ENCODE data around the gene PHLDB3. TPM values are rescaled to one million over a fixed set of nuclear protein-coding genes. Genes with fewer than 3 reads are reported as not detected.

Gene PHLDB3
- total and polyA plus RNA-seq, 2 of the 13 experiments (the other 11 are each of a cell fraction or from before 2014, with no cell fraction given): 11.3 to 14.5 TPM

DNA sequence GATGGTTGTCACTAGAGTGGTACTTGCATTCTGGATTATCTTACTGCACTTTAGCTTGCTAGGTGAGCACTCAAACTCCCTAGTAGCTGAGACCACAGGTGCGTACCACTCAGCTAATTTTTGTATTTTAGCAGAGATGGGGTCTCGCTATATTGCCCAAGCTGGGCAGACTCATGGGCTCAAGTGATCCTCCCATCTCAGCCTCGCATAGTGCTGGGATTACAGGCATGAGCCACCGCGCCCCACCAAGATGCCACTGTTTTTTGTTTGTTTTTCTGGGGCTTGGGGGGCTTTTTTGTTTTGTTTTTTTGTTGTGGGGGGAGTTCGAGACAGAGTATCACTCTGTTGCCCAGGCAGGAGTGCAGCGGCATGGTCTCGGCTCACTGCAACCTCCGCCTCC, 56.9 kb downstream of the PHLDB3 start:
- WGBS (ENCODE audit: low lambda C conversion rate): 73% methylated on average over 9 of the region's 9 CpGs
- POLR2A ChIA-PET: interaction anchor here (1.1 to 2.9 kb wide), 2 partner anchors 57 to 72 kb away, joined by 9 to 19 read pairs; partner anchors contain the start of gene PHLDB3

DNA sequence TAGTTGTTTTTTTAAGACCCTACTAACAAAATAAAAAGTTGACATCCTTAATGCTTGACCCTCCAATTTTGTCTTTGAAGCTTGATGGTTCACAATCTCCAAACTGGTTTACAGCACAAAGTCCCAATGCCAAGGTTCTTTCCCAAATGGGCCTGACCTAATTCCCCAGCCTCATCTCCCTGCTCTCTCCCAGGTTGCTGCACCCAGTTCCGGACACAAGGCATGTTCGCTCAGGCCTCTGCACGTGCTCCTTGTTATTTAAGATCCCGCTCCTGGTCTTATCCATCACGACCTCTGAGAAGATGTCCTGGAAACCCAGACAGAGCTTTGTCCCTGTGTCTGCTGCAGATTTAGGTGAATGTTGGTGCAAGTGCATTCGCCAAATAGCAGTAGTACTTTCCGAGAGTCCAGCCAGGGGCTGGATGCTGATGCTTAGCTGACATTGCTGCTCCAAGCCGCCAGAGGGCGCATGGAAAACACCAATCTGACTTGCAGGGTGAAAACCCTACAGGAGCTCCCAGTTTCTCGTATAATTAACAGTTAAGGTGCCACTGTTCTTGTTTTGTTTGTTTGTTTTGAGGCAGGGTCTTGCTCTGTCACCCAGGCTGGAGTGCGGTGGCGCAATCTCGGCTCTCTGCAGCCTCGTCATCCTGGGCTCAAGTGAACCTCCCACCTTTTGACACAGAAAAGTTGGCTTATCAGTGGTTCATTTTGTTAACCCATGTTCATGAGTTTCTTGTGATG, 57.6 kb downstream of the PHLDB3 start:
- no peak overlapping the region for H3K9ac ChIP-seq (ENCODE audit: insufficient read depth, low read depth, low read length)
- H4K20me1 ChIP-seq (ENCODE audit: insufficient read depth, low read length): no peaks in the 10 kb centered on the region
- no peak overlapping the region for H3K27ac ChIP-seq (ENCODE audit: extremely low read length, insufficient read depth, low read length)
- ATAC-seq: peak; percentile 89
- FAIRE-seq: peak; percentile 92
- ChIA-PET POLR2A (interaction anchor here (1.1 to 2.9 kb wide), 2 partner anchors 57 to 73 kb away, joined by 9 to 19 read pairs; partner anchors contain the start of gene PHLDB3), CTCF (ENCODE audit: low intra/inter-chr PET ratio, low total read pairs) (interaction anchor here (0.6 to 6.0 kb wide), 5 partner anchors 14 to 108 kb away, joined by 3 to 109 read pairs (median 7); partner anchors contain the start of gene PHLDB3)
- H3K9me3 ChIP-seq (ENCODE audit: low read length): no peaks in the 10 kb centered on the region
- 13% methylated on average over 13 of the region's 14 CpGs for WGBS (ENCODE audit: low lambda C conversion rate)
- H3K4me3 ChIP-seq (replicated peaks in 1 of 3; ENCODE audit: insufficient read depth in 1 of 3, low read depth in 2 of 3, low read length in 3 of 3): no peak overlapping the region
- DNase-seq (ENCODE audit: low spot score): peak; percentile 65
- no peaks in the 10 kb centered on the region for H3K79me2 ChIP-seq (ENCODE audit: insufficient read depth, low read length)
- H3K4me1 ChIP-seq (ENCODE audit: insufficient read depth, low read length): peaks cover 9% of the 10 kb centered on the region; the same call in 1 of the 2 replicates
- no peak overlapping the region for H2AFZ ChIP-seq (ENCODE audit: low read length)
- in situ Hi-C loops (cut with HindIII; ENCODE audit: extremely low pct_ligation_motif_present, low pct_unique_long_range_greater_than_20kb): loop anchor here (5.0 kb wide), 1 partner anchor 75 kb away; no protein-coding TSS in a partner anchor
- intact Hi-C loops (cut with micrococcal nuclease; ENCODE audit: unreplicated experiment): loop anchor here (1.0 kb wide), 2 partner anchors 57 to 72 kb away; partner anchors contain the start of gene PHLDB3
- H3K36me3 ChIP-seq (replicated peaks in 1 of 2; ENCODE audit: control insufficient read depth in 1 of 2, insufficient read depth in 2 of 2, low read length in 2 of 2): no peaks in the 10 kb centered on the region
- H3K27me3 ChIP-seq (ENCODE audit: control insufficient read depth in 1 of 2, insufficient read depth in 2 of 2, low read length in 2 of 2): 0 out of 5 replicates have a peak, but pooled peaks cover 0 to 1% of the 10 kb centered on the region in 2 experiments
- H3K4me2 ChIP-seq (ENCODE audit: low read depth, low read length): peak overlapping the region; percentile 60
- no TSS peak for BruUV-seq (replicated peaks)
- no peak for TF ChIP-seq EEA1 (CRISPR knock-in tag; IDR thresholded peaks at IDR 0.05; ENCODE audit: borderline replicate concordance)
- peak; percentile 26; the same call in 1 of the 2 replicates for TF ChIP-seq FOXK1 (CRISPR knock-in tag; IDR thresholded peaks at IDR 0.05; ENCODE audit: borderline replicate concordance, low read depth)
- TF ChIP-seq, protein P1, sequence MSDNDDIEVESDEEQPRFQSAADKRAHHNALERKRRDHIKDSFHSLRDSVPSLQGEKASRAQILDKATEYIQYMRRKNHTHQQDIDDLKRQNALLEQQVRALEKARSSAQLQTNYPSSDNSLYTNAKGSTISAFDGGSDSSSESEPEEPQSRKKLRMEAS (IDR thresholded peaks at IDR 0.05): no peak
- TF ChIP-seq SPEN (CRISPR knock-in tag; IDR thresholded peaks at IDR 0.05; ENCODE audit: low read depth): peak; percentile 43; the same call in 1 of the 2 replicates
- TF ChIP-seq MEF2D (CRISPR knock-in tag; IDR thresholded peaks at IDR 0.05): no peak
- TF ChIP-seq, protein P2, sequence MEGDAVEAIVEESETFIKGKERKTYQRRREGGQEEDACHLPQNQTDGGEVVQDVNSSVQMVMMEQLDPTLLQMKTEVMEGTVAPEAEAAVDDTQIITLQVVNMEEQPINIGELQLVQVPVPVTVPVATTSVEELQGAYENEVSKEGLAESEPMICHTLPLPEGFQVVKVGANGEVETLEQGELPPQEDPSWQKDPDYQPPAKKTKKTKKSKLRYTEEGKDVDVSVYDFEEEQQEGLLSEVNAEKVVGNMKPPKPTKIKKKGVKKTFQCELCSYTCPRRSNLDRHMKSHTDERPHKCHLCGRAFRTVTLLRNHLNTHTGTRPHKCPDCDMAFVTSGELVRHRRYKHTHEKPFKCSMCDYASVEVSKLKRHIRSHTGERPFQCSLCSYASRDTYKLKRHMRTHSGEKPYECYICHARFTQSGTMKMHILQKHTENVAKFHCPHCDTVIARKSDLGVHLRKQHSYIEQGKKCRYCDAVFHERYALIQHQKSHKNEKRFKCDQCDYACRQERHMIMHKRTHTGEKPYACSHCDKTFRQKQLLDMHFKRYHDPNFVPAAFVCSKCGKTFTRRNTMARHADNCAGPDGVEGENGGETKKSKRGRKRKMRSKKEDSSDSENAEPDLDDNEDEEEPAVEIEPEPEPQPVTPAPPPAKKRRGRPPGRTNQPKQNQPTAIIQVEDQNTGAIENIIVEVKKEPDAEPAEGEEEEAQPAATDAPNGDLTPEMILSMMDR (CRISPR knock-in tag; IDR thresholded peaks at IDR 0.05): peak; percentile 95
- TF ChIP-seq RAD21 (CRISPR knock-in tag; IDR thresholded peaks at IDR 0.05): peak; percentile 93
- no peak; the same call in 1 of the 2 replicates for TF ChIP-seq ETV5 (CRISPR knock-in tag; IDR thresholded peaks at IDR 0.05; ENCODE audit: borderline replicate concordance)
- no peak for TF ChIP-seq ZNF224 (CRISPR knock-in tag; IDR thresholded peaks at IDR 0.05)
- TF ChIP-seq ZNF232 (CRISPR knock-in tag; IDR thresholded peaks at IDR 0.05; ENCODE audit: borderline replicate concordance): no peak

More for the DNA sequence above, 56.9 kb downstream of the PHLDB3 start:
- TF ChIP-seq FLYWCH1 (CRISPR knock-in tag; IDR thresholded peaks at IDR 0.05): no peak
- Histone ChIP-seq H3K4me2 (ENCODE audit: low read depth, low read length) (no peak overlapping the region), H3K9ac (ENCODE audit: insufficient read depth, low read depth, low read length) (no peak overlapping the region), H4K20me1 (ENCODE audit: insufficient read depth, low read length) (no peaks in the 10 kb centered on the region), H3K9me3 (ENCODE audit: low read length) (no peaks in the 10 kb centered on the region), H3K79me2 (ENCODE audit: insufficient read depth, low read length) (no peaks in the 10 kb centered on the region), H2AFZ (ENCODE audit: low read length) (no peak overlapping the region), H3K36me3 (replicated peaks in 1 of 2; ENCODE audit: control insufficient read depth in 1 of 2, insufficient read depth in 2 of 2, low read length in 2 of 2) (no peaks in the 10 kb centered on the region), H3K4me1 (ENCODE audit: insufficient read depth, low read length) (peaks cover 9% of the 10 kb centered on the region; the same call in 1 of the 2 replicates), H3K27ac (ENCODE audit: extremely low read length, insufficient read depth, low read length) (no peak overlapping the region), H3K27me3 (ENCODE audit: control insufficient read depth in 1 of 2, insufficient read depth in 2 of 2, low read length in 2 of 2) (0 out of 5 replicates have a peak, but pooled peaks cover 0 to 1% of the 10 kb centered on the region in 2 experiments), H3K4me3 (replicated peaks in 1 of 3; ENCODE audit: insufficient read depth in 1 of 3, low read depth in 2 of 3, low read length in 3 of 3) (no peak overlapping the region)
- BruUV-seq (replicated peaks): no TSS peak
- CTCF ChIA-PET (ENCODE audit: low intra/inter-chr PET ratio, low total read pairs): interaction anchor here (1.6 to 6.0 kb wide), 3 partner anchors 15 to 72 kb away, joined by 7 to 109 read pairs (median 10); partner anchors contain the start of gene PHLDB3
- DNase-seq (ENCODE audit: low spot score) (no peak), FAIRE-seq (no peak), ATAC-seq (no peak)
- intact Hi-C loops (cut with micrococcal nuclease; ENCODE audit: unreplicated experiment) (loop anchor here (1.0 kb wide), 2 partner anchors 57 to 72 kb away; partner anchors contain the start of gene PHLDB3), in situ Hi-C loops (cut with HindIII; ENCODE audit: extremely low pct_ligation_motif_present, low pct_unique_long_range_greater_than_20kb) (loop anchor here (5.0 kb wide), 1 partner anchor 75 kb away; no protein-coding TSS in a partner anchor)
